Upper lobe of left lung (tissue), 4 donors: Measurements from ENCODE around the gene MBD3.

Source experiments
- EP300 ChIP-seq, 4 donors: sonication (generic); formaldehyde crosslinking; IDR thresholded peaks; one replicate each; pipeline ENCODE4 v1.5.1; 2017; ENCODE audit warnings: antibody characterized with exemption in 4 of 4, control low read depth in 2 of 4
- POLR2A ChIP-seq, 4 donors: fragments of 450-650 bp; IDR thresholded peaks; one replicate each; pipeline ENCODE4 v1.5.1; 2016 to 2017; ENCODE audit warnings: antibody characterized with exemption in 4 of 4, mild to moderate bottlenecking in 2 of 4
- POLR2AphosphoS5 ChIP-seq, 2 donors: sonication (generic); formaldehyde crosslinking; IDR thresholded peaks; one replicate each; pipeline ENCODE4 v1.5.1; 2017; ENCODE audit warnings: antibody characterized with exemption in 2 of 2
- TF ChIP-seq, protein P1 (sequence below), 6 experiments: fragments of 450-650 bp in 4 of 6; fragments of 200-600 bp in 2 of 6; sonication (generic) in 2 of 6; IDR thresholded peaks; one replicate each; pipeline ENCODE4 v1.5.1; 2016 to 2019; ENCODE audit warnings: antibody characterized with exemption in 6 of 6

DNA sequence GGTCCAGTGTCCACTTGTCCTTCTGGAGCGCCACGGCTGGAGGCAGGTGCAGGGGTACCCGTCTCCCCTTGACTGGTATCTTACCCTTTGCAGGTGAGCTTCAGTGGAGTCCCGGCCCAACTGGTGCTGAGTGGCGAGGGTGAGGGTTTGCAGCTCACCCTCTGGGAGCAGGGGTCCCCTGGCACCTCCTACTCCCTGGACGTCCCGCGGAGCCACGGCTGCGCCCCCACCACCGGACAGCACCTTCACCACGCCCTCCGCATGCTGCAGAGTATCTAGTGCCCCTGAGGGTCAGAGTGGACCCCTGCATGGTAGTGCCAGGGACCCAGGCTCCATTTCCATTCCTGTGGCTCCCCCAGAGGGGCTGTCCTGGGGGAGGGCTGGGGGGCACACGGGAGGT lies 57.7 kb downstream of the MBD3 start:
- TF ChIP-seq, protein P1, sequence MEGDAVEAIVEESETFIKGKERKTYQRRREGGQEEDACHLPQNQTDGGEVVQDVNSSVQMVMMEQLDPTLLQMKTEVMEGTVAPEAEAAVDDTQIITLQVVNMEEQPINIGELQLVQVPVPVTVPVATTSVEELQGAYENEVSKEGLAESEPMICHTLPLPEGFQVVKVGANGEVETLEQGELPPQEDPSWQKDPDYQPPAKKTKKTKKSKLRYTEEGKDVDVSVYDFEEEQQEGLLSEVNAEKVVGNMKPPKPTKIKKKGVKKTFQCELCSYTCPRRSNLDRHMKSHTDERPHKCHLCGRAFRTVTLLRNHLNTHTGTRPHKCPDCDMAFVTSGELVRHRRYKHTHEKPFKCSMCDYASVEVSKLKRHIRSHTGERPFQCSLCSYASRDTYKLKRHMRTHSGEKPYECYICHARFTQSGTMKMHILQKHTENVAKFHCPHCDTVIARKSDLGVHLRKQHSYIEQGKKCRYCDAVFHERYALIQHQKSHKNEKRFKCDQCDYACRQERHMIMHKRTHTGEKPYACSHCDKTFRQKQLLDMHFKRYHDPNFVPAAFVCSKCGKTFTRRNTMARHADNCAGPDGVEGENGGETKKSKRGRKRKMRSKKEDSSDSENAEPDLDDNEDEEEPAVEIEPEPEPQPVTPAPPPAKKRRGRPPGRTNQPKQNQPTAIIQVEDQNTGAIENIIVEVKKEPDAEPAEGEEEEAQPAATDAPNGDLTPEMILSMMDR (IDR thresholded peaks at IDR 0.05) = no peak
- TF ChIP-seq POLR2A (IDR thresholded peaks at IDR 0.05) (no peak), EP300 (IDR thresholded peaks at IDR 0.05) (no peak), POLR2AphosphoS5 (IDR thresholded peaks at IDR 0.05) (no peak)
